ENCODE data around the gene BCL11A.
A peak's percentile ranks its signal among the peaks of the same experiment; 100 is the strongest.

Gene BCL11A

GRCh38 chr2:60544062-60544461 lies 9.4 kb downstream of the BCL11A start:
- no peak for TF ChIP-seq CTCF (conservative IDR thresholded peaks at IDR 0.05)
- peak overlapping the region; percentile 78; the same call in 1 of the 2 replicates for H3K27ac ChIP-seq

- H3K27ac ChIP-seq = peak overlapping the region; percentile 78
- no peak for TF ChIP-seq CTCF (conservative IDR thresholded peaks at IDR 0.05)
These were observed 12.3 kb downstream of the BCL11A start for GRCh38 chr2:60541056-60541651.

DNA sequence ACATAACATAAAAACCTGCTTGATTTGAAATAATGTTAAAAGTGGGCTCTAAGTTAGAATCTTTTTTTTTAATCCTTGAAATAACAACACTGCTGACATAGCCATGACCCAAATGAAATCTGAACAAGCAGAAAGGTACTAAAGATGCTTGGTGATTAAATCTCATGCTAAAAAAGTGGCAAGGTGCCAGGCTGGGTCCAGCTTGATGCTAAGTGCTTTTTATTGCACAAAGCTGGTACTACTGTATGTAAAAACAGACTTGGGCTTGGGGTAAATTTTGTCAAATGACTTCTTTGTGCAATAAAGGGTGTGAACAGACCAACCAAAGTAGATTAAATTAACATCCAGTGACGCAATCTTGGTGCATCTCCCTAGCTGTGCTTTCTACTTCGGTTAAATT lies 13.4 kb downstream of the BCL11A start:
- H3K27ac ChIP-seq = peak overlapping the region; percentile 78
- TF ChIP-seq CTCF (conservative IDR thresholded peaks at IDR 0.05) = no peak

DNA sequence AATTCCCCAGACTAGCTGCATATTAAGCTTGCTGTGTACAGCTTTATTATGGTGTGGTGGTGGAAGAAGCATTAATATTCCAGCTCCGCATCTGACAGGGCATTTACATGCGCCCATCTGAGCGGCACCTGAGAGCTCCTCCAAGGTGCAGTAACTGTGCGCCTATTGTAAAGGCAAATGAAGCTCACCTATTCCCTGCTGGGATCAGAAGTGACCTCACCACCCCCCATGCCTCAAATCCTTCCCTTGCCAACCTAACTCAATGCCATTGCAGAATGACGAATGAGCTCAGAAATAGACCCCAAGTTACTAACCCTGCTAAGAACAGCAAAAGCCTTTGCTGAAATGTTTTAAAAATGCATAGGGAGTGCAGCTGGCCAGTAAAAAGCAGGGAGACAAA lies 14.3 kb downstream of the BCL11A start:
- TF ChIP-seq CTCF (conservative IDR thresholded peaks at IDR 0.05) = no peak
- H3K27ac ChIP-seq = peak overlapping the region; percentile 78

- TF ChIP-seq CTCF (conservative IDR thresholded peaks at IDR 0.05) = no peak
These were observed 15.4 kb downstream of the BCL11A start for GRCh38 chr2:60538101-60538500.

GRCh38 chr2:60536746-60537145 lies 16.7 kb downstream of the BCL11A start:
- peak overlapping the region; percentile 78 for H3K27ac ChIP-seq
- no peak for TF ChIP-seq CTCF (conservative IDR thresholded peaks at IDR 0.05)

More at GRCh38 chr2:60538101-60538500, 15.4 kb downstream of the BCL11A start:
- H3K27ac ChIP-seq = peak overlapping the region; percentile 78; the same call in 1 of the 2 replicates

GRCh38 chr2:60535685-60536312 lies 17.7 kb downstream of the BCL11A start:
- TF ChIP-seq CTCF (conservative IDR thresholded peaks at IDR 0.05) = no peak
- peak overlapping the region; percentile 78; the same call in 1 of the 2 replicates for H3K27ac ChIP-seq
